WERI-Rb-1 (cell line): ENCODE results near the gene PC.

Source experiments
- DNase-seq: peaks from one replicate; pipeline ENCODE4 v3.0.0-alpha.2; 2020
- H3K27ac ChIP-seq: fragments of 250-450 bp; sonication (Bioruptor Pico); 2 replicates; pipeline ENCODE4 v1.5.1; 2020; ENCODE audit warnings: mild to moderate bottlenecking, moderate library complexity
- H3K27me3 ChIP-seq: fragments of 250-450 bp; sonication (Bioruptor Pico); 2 replicates; pipeline ENCODE4 v1.5.1; 2021; ENCODE audit warnings: mild to moderate bottlenecking, low read depth, moderate library complexity; ENCODE audit not compliant: insufficient read depth, severe bottlenecking
- H3K36me3 ChIP-seq: fragments of 250-450 bp; sonication (Bioruptor Pico); 2 replicates; pipeline ENCODE4 v1.5.1; 2020; ENCODE audit warnings: mild to moderate bottlenecking, moderate library complexity
- H3K4me3 ChIP-seq: 2 replicates; pipeline ENCODE4 v1.5.1; 2011; ENCODE audit warnings: low read depth, mild to moderate bottlenecking, control low read depth, low read length
- H3K9me3 ChIP-seq: fragments of 250-450 bp; sonication (Bioruptor Pico); 2 replicates; pipeline ENCODE4 v1.5.1; 2021; ENCODE audit warnings: mild to moderate bottlenecking, moderate library complexity; ENCODE audit not compliant: severe bottlenecking
- CTCF ChIP-seq: IDR thresholded peaks from 2 replicates; pipeline ENCODE4 v1.5.1; 2011; ENCODE audit warnings: low read depth, mild to moderate bottlenecking, control low read depth, inconsistent platforms, low read length

The PC gene

GRCh38 chr11:66910669-66911068, 47.5 kb downstream of the PC start:
- Histone ChIP-seq H3K27me3 (no peaks in the 10 kb centered on the region), H3K9me3 (no peaks in the 10 kb centered on the region), H3K36me3 (no peaks in the 10 kb centered on the region), H3K4me3 (no peak overlapping the region), H3K27ac (no peak overlapping the region)
- no peak for TF ChIP-seq CTCF
- no peak for DNase-seq

GRCh38 chr11:66910016-66910415, 48.2 kb downstream of the PC start:
- Histone ChIP-seq H3K9me3 (no peaks in the 10 kb centered on the region), H3K36me3 (no peaks in the 10 kb centered on the region), H3K4me3 (no peak overlapping the region), H3K27me3 (no peaks in the 10 kb centered on the region), H3K27ac (no peak overlapping the region)
- TF ChIP-seq CTCF, result no peak
- DNase-seq, result no peak

- H3K36me3 ChIP-seq, result no peaks in the 10 kb centered on the region
- no peaks in the 10 kb centered on the region for H3K9me3 ChIP-seq
- no peaks in the 10 kb centered on the region for H3K27me3 ChIP-seq
- no peak overlapping the region for H3K27ac ChIP-seq
- no peak for TF ChIP-seq CTCF
- H3K4me3 ChIP-seq, result no peak overlapping the region
- no peak for DNase-seq
These were observed 49.0 kb downstream of the PC start for GRCh38 chr11:66909181-66909580.

- Histone ChIP-seq H3K27ac (no peak overlapping the region), H3K9me3 (no peaks in the 10 kb centered on the region), H3K27me3 (no peaks in the 10 kb centered on the region), H3K4me3 (no peak overlapping the region), H3K36me3 (no peaks in the 10 kb centered on the region)
- no peak for TF ChIP-seq CTCF
- no peak for DNase-seq
These were observed 50.2 kb downstream of the PC start for GRCh38 chr11:66907751-66908630.

GRCh38 chr11:66906061-66906733, 52.0 kb downstream of the PC start:
- Histone ChIP-seq H3K27me3 (no peaks in the 10 kb centered on the region), H3K27ac (peak overlapping the region; percentile 6; the same call in 1 of the 2 replicates), H3K36me3 (no peaks in the 10 kb centered on the region), H3K9me3 (no peaks in the 10 kb centered on the region), H3K4me3 (no peak overlapping the region)
- DNase-seq, result no peak
- TF ChIP-seq CTCF, result no peak
